Stimulated activated CD8-positive, alpha-beta memory T cell treated with anti-CD3 and anti-CD28 coated beads, Interleukin-12 subunit alpha, Interleukin-12 subunit beta, amount 100 ng/mL, for 24 hours (primary cell): ENCODE results near the gene PRKG1.

ENCODE experiments used
- DNase-seq: peaks from one replicate; pipeline ENCODE4 v3.0.0-alpha.2; 2020; ENCODE audit errors: extremely low read depth

Gene PRKG1

DNA sequence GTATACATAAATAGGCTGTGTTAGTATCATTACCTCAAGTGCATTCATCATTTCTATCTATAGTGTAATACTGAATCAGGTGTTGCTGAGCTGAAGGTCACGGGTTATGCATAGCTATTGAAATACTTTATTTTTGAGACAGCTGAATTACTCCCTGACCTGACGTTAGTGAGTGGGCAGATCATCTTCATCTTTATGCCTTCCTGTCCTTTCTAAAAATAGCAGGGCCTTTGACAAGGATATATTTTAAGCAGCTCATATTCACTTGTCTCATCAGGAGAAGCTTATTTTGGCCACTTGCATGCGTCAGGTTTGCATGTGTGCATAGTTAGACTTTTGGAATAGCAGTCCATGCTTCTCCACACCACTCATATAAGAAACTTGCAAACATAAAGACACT lies 1176.2 kb downstream of the PRKG1 start:
- DNase-seq: no peak

DNA sequence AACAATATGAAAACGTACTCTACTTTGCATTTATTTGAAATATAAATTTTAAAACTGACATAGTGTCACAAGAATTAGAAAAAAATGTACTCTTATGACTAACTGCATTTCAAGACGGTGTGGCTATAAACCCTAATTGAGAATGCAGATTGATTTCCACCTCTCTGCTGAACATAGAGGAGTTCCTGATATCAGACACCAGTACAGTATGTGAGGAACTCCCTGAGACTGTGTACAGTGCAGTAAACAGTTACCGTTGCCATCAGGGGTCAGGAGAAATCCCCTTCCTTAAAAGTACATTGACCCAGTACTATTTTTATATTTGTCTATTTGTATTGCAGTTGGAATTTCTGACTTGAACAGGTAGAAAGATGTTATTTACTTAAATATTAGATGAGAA lies 1178.0 kb downstream of the PRKG1 start:
- no peak for DNase-seq

DNA sequence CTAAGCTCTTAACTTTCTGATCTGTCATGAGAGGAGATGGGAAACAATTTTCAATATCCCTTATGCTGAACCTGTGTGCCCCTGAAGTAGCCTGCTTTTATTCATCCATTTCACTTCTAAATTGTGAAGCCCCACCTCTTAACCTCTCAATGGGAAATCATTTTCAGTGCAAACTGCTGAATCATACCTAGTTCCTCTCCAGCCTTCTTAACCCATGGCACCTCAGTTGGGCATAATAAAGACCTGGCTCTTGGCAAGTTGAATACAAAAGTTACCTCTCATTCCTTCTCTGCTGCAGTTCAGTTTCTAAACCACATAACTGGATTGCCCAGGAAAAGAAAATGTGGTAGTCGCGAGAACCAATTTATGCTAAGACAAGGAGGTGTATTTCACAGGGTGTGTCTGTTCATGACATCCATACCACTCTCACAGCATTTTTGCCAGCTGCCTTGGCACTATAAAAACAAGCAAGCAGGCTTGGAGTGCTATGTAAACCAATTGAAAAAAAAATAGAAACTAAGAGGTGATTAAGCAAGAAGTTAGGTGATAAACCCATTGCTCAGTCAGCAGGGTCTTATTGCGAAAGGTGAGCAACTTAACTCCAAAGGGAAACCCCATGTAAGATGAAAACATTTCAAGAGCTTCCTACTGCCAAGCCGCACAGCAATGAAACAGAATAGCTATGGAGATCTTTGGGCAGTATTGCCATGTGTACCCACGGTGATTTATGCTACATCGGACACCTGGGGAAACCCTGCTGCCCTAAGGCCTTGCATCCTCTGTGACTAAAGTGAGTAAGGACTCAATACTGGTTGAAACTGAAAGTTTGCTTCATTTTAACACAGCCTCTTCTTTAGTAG lies 1182.8 kb downstream of the PRKG1 start:
- DNase-seq: no peak

DNA sequence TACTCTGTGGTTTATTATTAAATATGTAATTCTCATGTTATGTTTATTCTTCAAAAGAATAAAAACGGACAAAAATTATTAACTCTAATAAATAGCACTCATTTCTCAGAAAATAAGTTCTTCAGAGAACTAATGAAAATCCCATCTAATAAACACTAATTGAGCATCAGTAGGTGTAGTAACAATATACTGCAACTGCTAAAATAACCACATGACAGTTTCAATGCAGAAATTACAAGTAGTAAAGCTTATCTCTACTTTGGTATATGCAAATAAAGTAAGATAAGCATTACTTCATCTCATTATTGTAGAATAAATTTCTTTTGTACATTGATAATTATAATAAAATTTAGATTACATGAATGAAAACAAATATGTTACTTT lies 1183.4 kb downstream of the PRKG1 start:
- no peak for DNase-seq

DNA sequence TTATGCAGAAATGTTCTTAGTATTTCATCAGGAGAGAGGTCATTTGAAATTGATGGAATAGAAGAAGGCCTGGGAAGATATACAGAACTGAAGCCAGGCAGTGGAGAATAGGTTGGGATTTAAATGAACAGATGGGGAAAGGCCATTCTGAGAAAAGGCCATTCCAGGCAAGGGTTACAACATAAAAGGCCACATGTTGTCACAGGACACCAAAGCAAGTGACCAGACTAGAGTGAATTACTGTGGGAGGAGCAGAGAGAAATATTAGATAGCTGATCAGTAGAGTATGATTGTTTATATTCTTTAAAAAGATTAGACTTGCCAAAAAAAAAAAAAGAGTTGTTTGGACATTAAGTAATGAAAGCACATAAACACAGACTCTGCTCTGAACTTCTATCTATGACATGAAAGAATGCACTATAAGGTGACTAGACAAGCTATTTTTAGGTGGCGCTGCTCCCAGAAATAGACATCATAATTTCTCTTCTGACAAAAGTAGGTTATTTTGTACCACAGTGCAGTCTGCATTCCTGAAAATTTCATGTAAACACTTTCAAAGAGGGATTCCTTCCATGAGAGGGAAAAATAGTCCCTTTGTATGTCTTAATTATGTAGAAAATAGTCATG lies 1184.6 kb downstream of the PRKG1 start:
- DNase-seq: no peak

DNA sequence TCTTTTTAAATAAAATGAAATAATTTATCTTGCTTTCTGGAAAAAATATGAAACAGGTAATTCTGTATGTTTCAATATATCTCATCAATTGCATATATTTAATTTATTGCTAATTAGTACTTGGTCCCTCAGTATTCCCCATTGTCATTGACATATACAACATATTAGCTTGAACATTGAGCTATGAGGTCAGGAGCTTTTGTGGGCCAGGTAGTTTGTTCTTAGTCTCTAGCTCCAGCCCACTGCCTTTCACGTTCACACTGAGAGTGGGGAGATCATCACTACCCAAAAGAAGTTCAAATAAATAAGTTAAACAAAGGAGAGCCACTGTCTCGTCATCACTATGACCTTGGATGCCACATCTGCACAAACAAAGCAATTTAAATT lies 1185.1 kb downstream of the PRKG1 start:
- no peak for DNase-seq

DNA sequence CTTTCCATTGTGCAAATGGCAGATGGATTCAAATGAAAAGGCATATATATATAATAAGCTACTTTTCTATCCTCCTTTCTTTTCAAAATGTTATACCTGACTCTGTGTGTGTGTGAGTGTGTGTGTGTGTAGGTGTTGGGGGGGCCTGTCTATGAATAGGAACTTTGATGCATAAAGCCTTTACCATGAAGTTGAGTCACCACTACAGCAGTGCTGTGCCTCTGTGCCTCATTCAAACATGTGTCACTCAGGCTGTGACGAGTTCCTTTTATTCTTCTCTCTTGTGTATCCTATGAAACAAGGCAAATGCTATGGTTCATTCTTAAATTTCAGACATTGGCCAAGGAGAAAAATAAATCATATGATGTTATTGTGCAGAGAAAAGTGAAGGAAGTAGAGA lies 1187.1 kb downstream of the PRKG1 start:
- no peak for DNase-seq

DNA sequence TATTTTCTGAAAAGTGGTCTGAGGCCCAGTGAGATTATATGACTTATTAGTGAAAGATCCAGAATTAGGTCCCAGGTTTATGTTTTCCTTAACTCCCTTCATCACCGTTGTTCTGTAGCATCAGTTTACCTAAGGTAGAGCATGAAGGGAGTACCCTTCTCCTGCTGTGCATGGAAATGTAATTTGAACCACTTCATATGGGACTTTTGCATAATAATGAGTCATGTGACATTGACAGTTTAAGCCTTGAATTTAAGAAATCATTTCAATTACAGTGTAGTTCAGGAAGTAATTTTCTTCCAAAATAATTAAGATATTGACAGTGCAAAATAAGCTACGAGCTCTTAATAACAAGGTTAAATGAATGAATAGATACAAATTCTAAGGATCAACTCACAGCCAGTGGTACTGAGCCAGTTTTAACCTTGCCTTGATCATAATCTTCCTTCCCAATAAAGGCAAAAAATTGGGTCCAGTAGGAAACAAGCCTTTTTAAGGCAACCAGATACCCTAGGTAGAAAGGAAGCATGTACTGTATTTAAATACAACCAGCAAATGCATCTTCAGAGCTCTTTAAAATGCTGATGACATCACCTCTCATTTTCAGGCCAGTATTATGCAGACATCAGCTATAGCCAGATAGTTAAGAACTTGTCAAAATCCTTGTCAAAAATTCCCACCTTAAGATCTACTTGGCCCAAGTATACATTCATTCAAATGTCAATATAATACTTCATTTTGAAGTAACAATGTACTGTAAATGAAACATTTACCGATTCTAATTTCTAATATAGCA lies 1191.0 kb downstream of the PRKG1 start:
- no peak for DNase-seq

DNA sequence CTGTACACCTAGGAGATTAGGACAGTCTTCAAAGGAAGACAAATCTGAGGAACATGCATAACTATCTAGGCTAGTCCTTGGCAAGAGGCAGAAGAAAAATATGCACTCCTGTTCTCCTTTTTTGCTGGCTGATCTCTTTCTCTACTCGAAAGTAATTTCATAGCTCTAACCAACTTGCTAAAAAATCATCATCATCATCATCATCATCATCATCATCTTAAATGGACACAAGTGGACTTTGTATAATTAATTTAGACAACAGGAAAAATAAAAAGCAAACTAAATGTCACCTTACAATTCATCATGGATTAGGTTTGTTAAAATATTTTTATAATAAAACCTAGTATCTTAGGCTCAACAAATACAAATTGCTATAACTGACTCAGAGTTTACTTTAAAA lies 1192.6 kb downstream of the PRKG1 start:
- no peak for DNase-seq

DNA sequence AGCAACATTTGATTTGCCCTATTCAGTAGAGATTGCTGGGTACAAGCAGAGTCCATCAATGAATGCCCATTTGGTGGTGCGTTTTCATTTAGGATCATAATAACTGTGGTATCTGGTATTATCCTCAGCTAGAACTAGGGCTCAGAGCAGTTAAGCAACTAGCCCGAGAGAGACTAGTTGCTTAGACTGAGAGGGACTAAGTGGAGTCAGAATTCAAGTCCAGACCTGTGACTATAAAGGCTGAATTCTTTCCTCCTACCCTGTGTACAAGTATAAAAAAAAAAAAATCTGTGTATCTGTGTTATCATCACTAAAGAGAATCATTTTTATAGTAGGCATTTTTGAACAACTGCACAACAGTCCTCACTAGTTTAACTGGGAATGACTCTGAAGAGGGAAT lies 1194.5 kb downstream of the PRKG1 start:
- no peak for DNase-seq

DNA sequence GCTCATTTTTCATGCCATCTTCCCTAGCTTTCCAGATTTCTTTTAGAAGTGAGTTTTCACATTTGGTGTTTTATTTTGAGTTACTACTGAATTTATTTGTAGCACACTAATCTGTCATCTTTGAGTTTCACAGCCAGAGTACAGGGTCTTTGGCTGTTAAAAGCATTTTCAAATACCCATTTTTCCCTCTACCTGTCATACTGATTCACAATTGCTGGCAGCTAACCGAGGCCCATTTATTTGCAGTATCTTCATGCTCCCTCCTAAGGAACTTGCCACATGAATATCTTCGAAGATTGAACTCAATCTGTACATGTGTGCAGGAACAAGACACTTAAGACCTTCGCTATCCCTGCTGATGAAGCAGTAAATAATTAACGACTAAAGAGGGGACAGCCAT lies 1194.9 kb downstream of the PRKG1 start:
- DNase-seq: no peak

DNA sequence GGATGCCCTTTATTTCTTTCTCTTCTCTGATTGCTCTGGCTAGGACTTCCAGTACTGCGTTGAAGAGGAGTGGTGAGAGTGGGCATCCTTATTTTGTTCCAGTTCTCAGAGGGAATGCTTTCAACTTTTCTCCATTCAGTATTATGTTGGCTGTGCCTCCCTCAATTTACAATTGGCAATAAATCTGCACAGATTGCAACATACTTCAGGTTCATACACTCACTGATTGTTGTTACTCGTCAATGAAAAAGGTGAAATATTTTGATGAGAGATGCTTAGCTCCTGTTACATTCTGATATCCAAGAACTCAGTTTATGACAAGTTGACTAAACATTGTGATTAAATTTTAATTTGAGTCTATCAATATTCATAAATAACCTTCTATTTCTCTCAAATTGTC lies 1201.9 kb downstream of the PRKG1 start:
- DNase-seq: no peak

DNA sequence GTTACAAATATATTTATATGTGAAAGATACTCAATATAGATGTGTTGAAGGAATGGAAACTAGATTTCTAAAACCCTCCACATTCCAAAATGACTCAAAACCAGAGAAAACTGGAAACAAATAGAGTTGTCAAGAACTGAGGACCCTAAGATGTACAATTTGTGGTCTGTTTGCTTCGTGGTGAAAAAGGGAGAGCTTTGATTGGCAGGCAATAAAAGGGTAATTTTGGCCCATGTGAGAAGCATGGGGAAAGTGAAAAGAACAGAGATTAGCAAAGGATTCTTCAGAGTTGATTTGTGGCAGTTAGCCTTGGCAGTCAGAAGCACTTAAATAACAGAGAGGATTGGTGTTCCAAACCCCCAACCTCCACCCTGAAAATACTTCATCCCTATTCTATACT lies 1202.7 kb downstream of the PRKG1 start:
- DNase-seq: no peak

DNA sequence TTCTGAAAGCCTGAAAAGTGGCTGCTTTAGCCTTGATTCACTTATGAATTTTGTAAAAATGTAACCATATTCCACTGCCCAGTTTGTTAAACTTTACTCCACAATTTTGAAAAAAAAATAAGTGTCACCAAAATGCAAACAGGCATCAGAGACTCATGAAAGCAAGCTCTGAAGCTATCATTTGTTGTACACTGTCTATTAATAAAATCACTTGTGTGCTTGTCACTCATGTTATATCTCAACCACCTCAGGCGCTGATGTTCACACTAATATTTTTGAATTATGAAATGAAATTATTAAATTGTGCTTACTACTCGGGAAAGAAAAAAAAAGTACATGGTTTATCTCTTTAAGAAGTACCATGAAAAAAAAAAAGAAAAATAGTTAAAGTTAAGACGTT lies 1205.3 kb downstream of the PRKG1 start:
- DNase-seq: no peak

DNA sequence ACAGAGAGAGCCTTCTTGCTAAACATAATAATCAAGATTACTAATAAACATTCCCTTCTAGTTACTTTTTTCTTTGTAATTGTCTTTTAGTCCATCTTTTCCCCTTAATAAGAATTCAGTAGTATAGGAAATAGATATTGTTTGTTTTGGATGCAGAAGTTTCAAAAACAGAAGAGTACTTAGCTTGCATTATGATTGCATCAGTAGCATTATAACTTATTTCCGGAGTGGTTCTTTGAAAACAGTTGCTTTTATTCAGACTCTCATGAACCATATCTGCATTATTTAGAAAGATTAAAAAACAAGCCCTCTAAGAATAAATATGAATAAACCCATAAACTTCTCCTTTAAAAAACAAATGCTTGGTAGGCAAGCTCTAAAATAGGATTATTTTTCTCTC lies 1205.8 kb downstream of the PRKG1 start:
- DNase-seq: no peak

DNA sequence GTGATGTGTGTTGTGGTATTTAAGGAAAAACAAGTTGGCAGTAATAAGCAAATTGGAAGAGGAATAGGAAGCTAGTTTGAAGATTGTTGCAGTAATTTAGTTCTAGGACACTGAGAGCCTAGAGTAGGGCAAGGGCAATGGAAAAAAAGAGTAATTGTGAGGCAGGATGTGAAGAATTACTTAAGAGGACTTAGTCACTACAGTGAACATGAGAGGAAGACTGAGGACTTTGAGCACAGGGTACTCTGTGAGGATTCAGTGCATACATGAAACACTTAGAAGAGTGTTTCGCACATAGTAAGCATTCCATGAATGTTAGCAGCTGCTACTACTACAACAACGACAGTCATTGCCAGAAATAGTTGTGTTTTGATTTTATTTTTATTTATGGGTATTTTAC lies 1208.9 kb downstream of the PRKG1 start:
- DNase-seq: no peak

DNA sequence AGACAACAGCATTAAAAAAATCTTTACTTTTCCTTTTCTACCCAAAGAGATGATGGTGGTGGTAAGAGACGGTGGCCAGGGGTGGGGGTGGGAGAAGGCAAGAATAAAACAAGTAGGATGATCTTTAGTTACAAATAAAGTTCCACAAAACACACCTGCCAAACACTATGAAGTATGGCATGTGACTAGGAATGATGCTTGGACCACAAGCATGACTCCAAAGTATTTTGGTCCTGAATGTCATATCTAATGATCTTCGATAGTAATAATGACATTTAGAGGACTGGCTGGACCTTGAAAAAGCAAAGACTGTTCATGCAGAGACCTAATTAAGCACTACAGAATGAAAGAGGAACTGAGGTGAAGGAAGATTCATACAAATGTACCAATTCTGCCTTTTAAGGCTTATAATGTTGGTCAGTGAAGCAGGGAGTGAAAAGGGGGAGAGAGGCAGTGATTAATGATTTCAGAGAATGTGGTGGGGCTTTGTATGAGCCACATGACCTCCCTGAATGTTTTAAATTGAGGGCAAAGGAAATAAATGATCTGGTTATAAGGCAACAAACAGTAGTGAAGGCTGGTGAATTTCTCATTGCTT lies 1210.2 kb downstream of the PRKG1 start:
- no peak for DNase-seq

DNA sequence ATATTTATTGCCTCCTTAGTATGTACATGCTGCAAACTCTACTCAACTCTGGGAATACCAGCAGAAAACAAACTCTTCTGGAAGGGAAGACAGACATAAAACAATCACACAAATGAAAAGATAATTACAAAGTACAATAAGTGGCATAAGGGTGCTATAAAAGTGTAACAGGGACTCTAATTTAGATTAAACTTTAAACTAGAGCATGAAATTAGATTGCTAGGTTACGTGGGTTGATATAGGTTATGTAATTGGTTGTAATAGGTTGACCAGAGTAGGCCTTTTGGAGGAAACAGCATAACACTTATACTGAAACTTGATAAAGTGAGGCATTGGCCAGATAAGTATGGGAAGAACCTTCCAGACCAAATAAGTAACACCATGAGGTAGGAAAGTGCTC lies 1213.6 kb downstream of the PRKG1 start:
- DNase-seq: no peak

DNA sequence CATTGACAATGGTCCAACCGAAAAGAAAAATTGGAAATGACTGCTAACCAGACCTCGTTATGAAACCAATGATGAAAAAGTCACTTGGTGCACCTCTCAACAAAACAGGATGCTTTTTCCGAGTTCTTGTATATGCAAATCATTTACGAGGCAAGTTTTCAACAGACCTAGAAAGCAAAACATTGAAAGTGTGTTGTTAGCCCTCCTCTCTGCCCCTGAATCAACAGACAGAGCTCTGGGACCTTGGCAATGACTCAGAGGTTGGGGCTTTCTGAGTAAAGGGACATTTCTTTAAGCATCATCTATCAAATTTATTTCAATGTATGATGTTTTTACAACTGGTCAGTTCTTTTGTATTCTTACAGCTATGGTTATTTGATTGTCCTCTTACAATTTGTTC lies 1223.5 kb downstream of the PRKG1 start:
- DNase-seq: no peak

DNA sequence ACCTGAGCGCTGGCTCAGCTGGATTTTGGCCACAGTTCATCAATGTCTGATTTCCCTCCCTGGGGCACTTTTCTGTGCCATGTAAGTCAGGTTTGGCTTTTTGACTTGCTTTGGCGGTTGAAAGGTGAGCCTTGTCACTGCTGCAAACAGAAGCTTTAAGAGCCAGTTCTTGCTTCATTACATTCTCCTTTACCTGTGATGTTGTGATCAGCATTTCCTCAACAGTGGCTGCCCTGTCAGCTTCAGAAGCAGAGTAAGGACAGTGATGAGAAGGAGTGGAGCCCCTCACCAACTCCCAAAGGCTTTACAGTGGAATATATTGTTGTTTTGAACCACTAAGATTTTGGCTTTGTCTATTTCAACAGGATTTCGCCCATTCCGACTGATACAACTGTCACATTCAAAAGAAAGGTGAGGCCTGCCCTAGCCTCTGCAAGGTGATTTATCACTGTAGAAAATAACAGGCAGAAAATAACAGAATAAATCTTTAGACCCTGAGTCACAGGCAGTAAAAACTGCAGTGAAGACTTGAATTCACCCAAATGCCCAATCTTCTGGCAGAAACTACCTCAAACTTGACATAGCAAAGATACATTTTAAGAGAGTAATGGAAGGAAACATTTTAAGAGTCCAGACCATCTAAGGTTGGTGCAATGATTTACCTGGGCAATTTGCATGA lies 1226.5 kb downstream of the PRKG1 start:
- no peak for DNase-seq

DNA sequence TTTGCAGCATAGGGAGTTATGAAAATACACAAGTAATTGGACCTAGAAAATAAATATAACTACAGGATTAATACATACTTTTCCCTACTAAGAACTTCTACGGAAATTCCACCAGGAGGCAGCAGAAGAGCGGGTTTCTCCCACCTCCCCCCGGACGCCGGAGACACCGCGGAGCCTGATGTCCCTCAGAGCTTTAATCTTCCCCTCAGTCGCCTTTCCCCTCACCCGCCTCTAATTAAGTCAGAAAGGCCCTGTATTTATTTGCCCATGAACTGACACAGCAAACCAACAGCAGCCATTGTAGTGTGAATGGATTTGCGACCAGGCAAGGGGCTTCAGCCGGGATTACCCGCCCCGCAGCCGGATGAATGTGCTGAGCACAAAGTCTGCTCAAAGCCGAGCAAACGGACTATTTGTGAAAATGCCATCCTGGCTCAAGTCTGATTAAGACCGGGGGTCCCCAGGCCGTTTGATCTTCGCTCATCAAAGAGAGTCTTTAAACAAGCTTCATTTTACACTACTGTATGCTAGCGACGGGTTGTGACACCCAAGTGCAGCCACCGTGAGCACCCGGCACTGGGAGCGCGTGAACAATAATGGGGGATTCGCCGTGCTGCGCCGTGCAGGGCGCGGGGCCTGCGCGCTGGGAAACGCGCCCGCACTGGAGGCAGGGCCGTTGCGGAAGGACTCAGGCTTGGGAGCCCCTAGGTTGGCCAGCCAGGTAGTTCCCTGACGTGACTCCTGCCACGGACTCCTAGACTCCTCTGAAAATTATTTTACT lies 1234.2 kb downstream of the PRKG1 start:
- no peak for DNase-seq
